ENCODE measurements around the gene SPON1. TPM values are rescaled to one million over a fixed set of nuclear protein-coding genes. Genes with fewer than 3 reads are reported as not detected.

SPON1 gene
- total and polyA plus RNA-seq, 2 donors (not counting 1 experiment from before 2014, with no cell fraction given) = 0.30 TPM; not detected in 1

GRCh38 chr11:14118072-14118471 lies 155.5 kb downstream of the SPON1 start:
- Histone ChIP-seq H3K4me2 (replicated peaks; ENCODE audit: low read depth, low read length, poor library complexity, severe bottlenecking) (no peak overlapping the region), H3K9me3 (ENCODE audit: control extremely low read depth in 1 of 3, control insufficient read depth in 2 of 3, insufficient read depth in 1 of 3, low read length in 2 of 3) (no peaks in the 10 kb centered on the region), H2AFZ (ENCODE audit: insufficient read depth, low read depth, low read length, poor library complexity, severe bottlenecking) (no peak overlapping the region), H3K27ac (ENCODE audit: low read length in 2 of 2) (no peak overlapping the region), H3K79me2 (ENCODE audit: control insufficient read depth, insufficient read depth, low read length) (no peaks in the 10 kb centered on the region), H3K27me3 (replicated peaks in 1 of 4; ENCODE audit: control extremely low read depth in 1 of 4, control insufficient read depth in 3 of 4, insufficient read depth in 4 of 4, low read length in 3 of 4) (no peaks in the 10 kb centered on the region), H3K4me3 (ENCODE audit: control extremely low read depth in 1 of 5, extremely low read depth in 1 of 5, insufficient read depth in 1 of 5, low read depth in 2 of 5, low read length in 4 of 5) (no peak overlapping the region), H3K9ac (ENCODE audit: low read length) (no peak overlapping the region), H4K20me1 (ENCODE audit: control insufficient read depth, insufficient read depth, low read length, poor library complexity, severe bottlenecking) (no peaks in the 10 kb centered on the region), H3K36me3 (replicated peaks in 1 of 2; ENCODE audit: control extremely low read depth in 1 of 2, control insufficient read depth in 1 of 2, extremely low read depth in 1 of 2, insufficient read depth in 2 of 2, low read length in 1 of 2) (no peaks in the 10 kb centered on the region), H3K4me1 (ENCODE audit: control insufficient read depth in 2 of 2, insufficient read depth in 2 of 2, low read length in 2 of 2) (no peaks in the 10 kb centered on the region)
- no peaks in the 10 kb centered on the region for H3K27me3 Mint-ChIP-seq
- no peak overlapping the region for H3K4me3 Mint-ChIP-seq
- WGBS (ENCODE audit: insufficient coverage) = no CpG with 5 or more reads among the region's 1 CpG
- DNase-seq (no peak), ATAC-seq (ENCODE audit: low read depth) (no peak)
- H3K9me3 Mint-ChIP-seq (ENCODE audit: insufficient read depth) = no peaks in the 10 kb centered on the region
- POLR2A ChIA-PET = no interaction called here
- no peaks in the 10 kb centered on the region for H3K4me1 Mint-ChIP-seq
- H3K27ac Mint-ChIP-seq = no peak overlapping the region
- intact Hi-C loops (cut with micrococcal nuclease) = no loop called here
- CTCF ChIA-PET = no interaction called here
- TF ChIP-seq EZH2 (IDR thresholded peaks at IDR 0.05; ENCODE audit: borderline replicate concordance, insufficient read depth, low read depth, low read length, poor library complexity, severe bottlenecking) (no peak), CTCF (IDR thresholded peaks at IDR 0.05) (no peak)

- Histone ChIP-seq H3K79me2 (ENCODE audit: control insufficient read depth, insufficient read depth, low read length) (no peaks in the 10 kb centered on the region), H4K20me1 (ENCODE audit: control insufficient read depth, insufficient read depth, low read length, poor library complexity, severe bottlenecking) (no peaks in the 10 kb centered on the region), H2AFZ (ENCODE audit: insufficient read depth, low read depth, low read length, poor library complexity, severe bottlenecking) (no peak overlapping the region), H3K27ac (ENCODE audit: low read length in 2 of 2) (no peak overlapping the region), H3K36me3 (replicated peaks in 1 of 2; ENCODE audit: control extremely low read depth in 1 of 2, control insufficient read depth in 1 of 2, extremely low read depth in 1 of 2, insufficient read depth in 2 of 2, low read length in 1 of 2) (no peaks in the 10 kb centered on the region), H3K4me1 (ENCODE audit: control insufficient read depth in 2 of 2, insufficient read depth in 2 of 2, low read length in 2 of 2) (no peaks in the 10 kb centered on the region), H3K9ac (ENCODE audit: low read length) (no peak overlapping the region), H3K9me3 (ENCODE audit: control extremely low read depth in 1 of 3, control insufficient read depth in 2 of 3, insufficient read depth in 1 of 3, low read length in 2 of 3) (no peaks in the 10 kb centered on the region), H3K4me3 (ENCODE audit: control extremely low read depth in 1 of 5, extremely low read depth in 1 of 5, insufficient read depth in 1 of 5, low read depth in 2 of 5, low read length in 4 of 5) (no peak overlapping the region), H3K4me2 (replicated peaks; ENCODE audit: low read depth, low read length, poor library complexity, severe bottlenecking) (no peak overlapping the region), H3K27me3 (replicated peaks in 1 of 4; ENCODE audit: control extremely low read depth in 1 of 4, control insufficient read depth in 3 of 4, insufficient read depth in 4 of 4, low read length in 3 of 4) (peaks cover 0 to 2% (median 0%) of the 10 kb centered on the region in 4 experiments)
- no peaks in the 10 kb centered on the region for H3K9me3 Mint-ChIP-seq (ENCODE audit: insufficient read depth)
- no peaks in the 10 kb centered on the region for H3K4me1 Mint-ChIP-seq
- TF ChIP-seq EZH2 (IDR thresholded peaks at IDR 0.05; ENCODE audit: borderline replicate concordance, insufficient read depth, low read depth, low read length, poor library complexity, severe bottlenecking) (no peak), CTCF (IDR thresholded peaks at IDR 0.05) (no peak)
- ATAC-seq (ENCODE audit: low read depth) (no peak), DNase-seq (no peak)
- H3K4me3 Mint-ChIP-seq = no peak overlapping the region
- POLR2A ChIA-PET = no interaction called here
- CTCF ChIA-PET = no interaction called here
- H3K27me3 Mint-ChIP-seq = peaks cover 5% of the 10 kb centered on the region
- WGBS (ENCODE audit: insufficient coverage) = no CpG with 5 or more reads among the region's 2 CpGs
- no peak overlapping the region for H3K27ac Mint-ChIP-seq
- intact Hi-C loops (cut with micrococcal nuclease) = no loop called here
Measured at GRCh38 chr11:14119357-14119756, 156.8 kb downstream of the SPON1 start.

Data from B cell (primary cell).